ENCODE results near the gene ADCY9. TPM values are rescaled to one million over a fixed set of nuclear protein-coding genes. Genes with fewer than 3 reads are reported as not detected.
A peak's percentile ranks its signal among the peaks of the same experiment; 100 is the strongest.

Gene ADCY9
- total RNA-seq, 1 donor from 2014 or later = 19.4 TPM

- no peak for DNase-seq
Measured at GRCh38 chr16:4003166-4003565, 113.1 kb downstream of the ADCY9 start.

GRCh38 chr16:4002121-4002520 is 114.1 kb downstream of the ADCY9 start:
- no peak for DNase-seq

GRCh38 chr16:3999479-4000325 is 116.5 kb downstream of the ADCY9 start:
- DNase-seq = no peak

GRCh38 chr16:3998793-3999478 is 117.3 kb downstream of the ADCY9 start:
- no peak for DNase-seq

GRCh38 chr16:3997231-3997841 is 118.9 kb downstream of the ADCY9 start:
- DNase-seq = no peak

GRCh38 chr16:3995001-3995400 is 121.2 kb downstream of the ADCY9 start:
- no peak for DNase-seq

- DNase-seq = no peak
Measured at GRCh38 chr16:3993052-3993785, 123.0 kb downstream of the ADCY9 start.

GRCh38 chr16:3992297-3993051 is 123.8 kb downstream of the ADCY9 start:
- no peak for DNase-seq

GRCh38 chr16:3988824-3989223 is 127.4 kb downstream of the ADCY9 start:
- DNase-seq = no peak

- no peak for DNase-seq
Measured at GRCh38 chr16:3988011-3988410, 128.2 kb downstream of the ADCY9 start.

- no peak for DNase-seq
Measured at GRCh38 chr16:3987231-3987630, 129.0 kb downstream of the ADCY9 start.

- no peak for DNase-seq
Measured at GRCh38 chr16:3986235-3986544, 130.1 kb downstream of the ADCY9 start.

- no peak for DNase-seq
Measured at GRCh38 chr16:3984111-3985060, 131.9 kb downstream of the ADCY9 start.

- peak; percentile 85 for DNase-seq
Measured at GRCh38 chr16:3983081-3983520, 133.1 kb downstream of the ADCY9 start.

GRCh38 chr16:3982216-3982615 is 134.0 kb downstream of the ADCY9 start:
- no peak for DNase-seq

GRCh38 chr16:3980253-3981111 is 135.8 kb downstream of the ADCY9 start:
- DNase-seq = peak; percentile 16

GRCh38 chr16:3979518-3979917 is 136.7 kb downstream of the ADCY9 start:
- DNase-seq = no peak

- no peak for DNase-seq
Measured at GRCh38 chr16:3979070-3979469, 137.2 kb downstream of the ADCY9 start.

- no peak for DNase-seq
Measured at GRCh38 chr16:3977376-3977775, 138.9 kb downstream of the ADCY9 start.

GRCh38 chr16:3974751-3975150 is 141.5 kb downstream of the ADCY9 start:
- DNase-seq = no peak
